Measurements from ENCODE around the gene LIN28A. TPM values are rescaled to one million over a fixed set of nuclear protein-coding genes. Genes with fewer than 3 reads are reported as not detected.

LIN28A gene
- total and polyA plus RNA-seq, 4 donors: not detected

- no peaks in the 10 kb centered on the region for H3K36me3 ChIP-seq (ENCODE audit: control insufficient read depth in 4 of 4, insufficient read depth in 3 of 4, low read depth in 1 of 4, low read length in 3 of 4)
- H3K4me3 ChIP-seq (ENCODE audit: low read depth in 1 of 3, low read length in 3 of 3): no peak overlapping the region
- no peaks in the 10 kb centered on the region for H3K9me3 ChIP-seq (ENCODE audit: control insufficient read depth in 4 of 4, low read length in 3 of 4)
- no peak for TF ChIP-seq CTCF (IDR thresholded peaks at IDR 0.05; ENCODE audit: low read depth, low read length, missing input control)
- no peak for TF ChIP-seq ATF3 (IDR thresholded peaks at IDR 0.05)
- no peak for TF ChIP-seq MAX (IDR thresholded peaks at IDR 0.05)
- no peak for TF ChIP-seq NR2F2 (IDR thresholded peaks at IDR 0.05)
- no peak for TF ChIP-seq JUND (IDR thresholded peaks at IDR 0.05)
- TF ChIP-seq HNF4G (IDR thresholded peaks at IDR 0.05): no peak
- no peak for TF ChIP-seq HNF4A (conservative IDR thresholded peaks at IDR 0.05)
- DNase-seq (ENCODE audit: low spot score): no peak
- no peak overlapping the region for H3K27ac ChIP-seq (ENCODE audit: low read depth in 1 of 2, low read length in 2 of 2)
- no peaks in the 10 kb centered on the region for H3K27me3 ChIP-seq (ENCODE audit: control insufficient read depth in 4 of 4, insufficient read depth in 4 of 4, low read length in 3 of 4)
- WGBS: 69% methylated on average over 9 of the region's 9 CpGs
- H3K9ac ChIP-seq (ENCODE audit: low read depth in 1 of 2, low read length in 2 of 2): no peak overlapping the region
- no peaks in the 10 kb centered on the region for H3K4me1 ChIP-seq (ENCODE audit: control insufficient read depth in 4 of 4, insufficient read depth in 4 of 4, low read length in 3 of 4)
Observed at GRCh38 chr1:26364956-26365355, 45.7 kb upstream of the LIN28A start.

- Histone ChIP-seq H3K4me1 (ENCODE audit: control insufficient read depth in 4 of 4, insufficient read depth in 4 of 4, low read length in 3 of 4) (no peaks in the 10 kb centered on the region), H3K9me3 (ENCODE audit: control insufficient read depth in 4 of 4, low read length in 3 of 4) (no peaks in the 10 kb centered on the region), H3K27me3 (ENCODE audit: control insufficient read depth in 4 of 4, insufficient read depth in 4 of 4, low read length in 3 of 4) (no peaks in the 10 kb centered on the region), H3K4me3 (ENCODE audit: low read depth in 1 of 3, low read length in 3 of 3) (no peak overlapping the region), H3K9ac (ENCODE audit: low read depth in 1 of 2, low read length in 2 of 2) (no peak overlapping the region), H3K36me3 (ENCODE audit: control insufficient read depth in 4 of 4, insufficient read depth in 3 of 4, low read depth in 1 of 4, low read length in 3 of 4) (no peaks in the 10 kb centered on the region), H3K27ac (ENCODE audit: low read depth in 1 of 2, low read length in 2 of 2) (no peak overlapping the region)
- no peak for DNase-seq (ENCODE audit: low spot score)
- WGBS: 87% methylated on average over 6 of the region's 6 CpGs
- TF ChIP-seq MAX (IDR thresholded peaks at IDR 0.05): no peak
- TF ChIP-seq RXRA (IDR thresholded peaks at IDR 0.05): no peak
- TF ChIP-seq YY1 (IDR thresholded peaks at IDR 0.05): no peak
- no peak for TF ChIP-seq GABPA (IDR thresholded peaks at IDR 0.05 in 1 of 2, conservative IDR thresholded peaks at IDR 0.05 in 1 of 2)
- no peak for TF ChIP-seq RAD21 (IDR thresholded peaks at IDR 0.05)
- TF ChIP-seq FOXA2 (IDR thresholded peaks at IDR 0.05): no peak
- no peak for TF ChIP-seq HNF4G (IDR thresholded peaks at IDR 0.05)
- TF ChIP-seq NR2F2 (IDR thresholded peaks at IDR 0.05): no peak
- no peak for TF ChIP-seq HNF4A (conservative IDR thresholded peaks at IDR 0.05)
- TF ChIP-seq SP1 (IDR thresholded peaks at IDR 0.05): no peak
- TF ChIP-seq CTCF (IDR thresholded peaks at IDR 0.05; ENCODE audit: low read depth, low read length, missing input control): no peak
- TF ChIP-seq ZBTB33 (IDR thresholded peaks at IDR 0.05): no peak
- TF ChIP-seq TAF1 (conservative IDR thresholded peaks at IDR 0.05): no peak
- TF ChIP-seq JUND (IDR thresholded peaks at IDR 0.05): no peak
- no peak for TF ChIP-seq FOXA1 (IDR thresholded peaks at IDR 0.05)
Observed at GRCh38 chr1:26367441-26367840, 43.2 kb upstream of the LIN28A start.

Data from liver (tissue), 9 donors.